SW 1271 (cell line): ENCODE measurements around the gene SLC39A9.
A peak's percentile ranks its signal among the peaks of the same experiment; 100 is the strongest.
"Not testable (repeated sequence)": the region's sequence is repeated elsewhere in the genome, so short reads cannot be mapped to it uniquely, and the experiment has no call there.

ENCODE experiments used
- DNase-seq, 2 experiments: peaks; one replicate each; lab custom pipeline; 2025; lab: John Stamatoyannopoulos, UW

SLC39A9 gene

GRCh38 chr14:69475194-69475818, 76.8 kb downstream of the SLC39A9 start:
- DNase-seq, result peak in 1 of 2 experiments; percentile 32

GRCh38 chr14:69476824-69477450, 78.4 kb downstream of the SLC39A9 start:
- peak in 1 of 2 experiments; percentile 17 for DNase-seq

- DNase-seq, result not testable (repeated sequence)
Observed at GRCh38 chr14:69478055-69478454, 79.6 kb downstream of the SLC39A9 start.

GRCh38 chr14:69479696-69480095, 81.2 kb downstream of the SLC39A9 start:
- no peak for DNase-seq

- DNase-seq, result no peak
Observed at GRCh38 chr14:69480136-69480535, 81.6 kb downstream of the SLC39A9 start.

GRCh38 chr14:69481815-69482568, 83.5 kb downstream of the SLC39A9 start:
- no peak for DNase-seq

- no peak for DNase-seq
Observed at GRCh38 chr14:69483765-69484443, 85.4 kb downstream of the SLC39A9 start.

- no peak for DNase-seq
Observed at GRCh38 chr14:69484444-69485314, 86.2 kb downstream of the SLC39A9 start, which contains the start of gene PLEKHD1. PLEKHD1 (plus strand) TSS chr14:69484728; CDS start chr14:69484966, 238 bp downstream.

- no peak for DNase-seq
Observed at GRCh38 chr14:69485315-69485660, 86.8 kb downstream of the SLC39A9 start.

GRCh38 chr14:69485701-69486100, 87.2 kb downstream of the SLC39A9 start:
- DNase-seq, result no peak

- DNase-seq, result no peak
Observed at GRCh38 chr14:69487226-69487625, 88.7 kb downstream of the SLC39A9 start.

- DNase-seq, result no peak
Observed at GRCh38 chr14:69487771-69488170, 89.3 kb downstream of the SLC39A9 start.

GRCh38 chr14:69489495-69489894, 91.0 kb downstream of the SLC39A9 start:
- DNase-seq, result no peak

- DNase-seq, result no peak
Observed at GRCh38 chr14:69490219-69490918, 91.9 kb downstream of the SLC39A9 start.

- no peak for DNase-seq
Observed at GRCh38 chr14:69491193-69491592, 92.7 kb downstream of the SLC39A9 start.

- DNase-seq, result no peak
Observed at GRCh38 chr14:69493038-69493437, 94.5 kb downstream of the SLC39A9 start.

- no peak for DNase-seq
Observed at GRCh38 chr14:69493791-69494190, 95.3 kb downstream of the SLC39A9 start.

GRCh38 chr14:69495341-69495921, 96.9 kb downstream of the SLC39A9 start:
- no peak for DNase-seq

GRCh38 chr14:69497866-69498265, 99.4 kb downstream of the SLC39A9 start:
- DNase-seq, result not testable (repeated sequence)

- not testable (repeated sequence) for DNase-seq
Observed at GRCh38 chr14:69498286-69498685, 99.8 kb downstream of the SLC39A9 start.
